ENCODE data around the gene AUTS2. TPM values are rescaled to one million over a fixed set of nuclear protein-coding genes. Genes with fewer than 3 reads are reported as not detected.

Gene AUTS2
- polyA plus RNA-seq, 1 donor (not counting 4 experiments of a cell fraction or from before 2014, with no cell fraction given): 4.7 TPM

- no peak for FAIRE-seq
- Histone ChIP-seq H3K9me1 (ENCODE audit: control insufficient read depth, extremely low read depth, insufficient read depth, low read length) (no peaks in the 10 kb centered on the region), H3K27ac (ENCODE audit: control insufficient read depth, insufficient read depth, low read length) (no peak overlapping the region), H3K4me1 (ENCODE audit: control insufficient read depth, extremely low read depth, insufficient read depth, low read length) (no peaks in the 10 kb centered on the region), H3K36me3 (ENCODE audit: control insufficient read depth in 2 of 2, extremely low read depth in 1 of 2, insufficient read depth in 2 of 2, low read length in 2 of 2) (no peaks in the 10 kb centered on the region), H3K4me2 (ENCODE audit: control insufficient read depth, extremely low read depth, insufficient read depth, low read depth, low read length) (no peak overlapping the region), H3K9ac (ENCODE audit: control insufficient read depth, extremely low read depth, insufficient read depth, low read length) (no peak overlapping the region), H3K9me3 (ENCODE audit: control insufficient read depth, low read depth, low read length) (no peaks in the 10 kb centered on the region), H3K27me3 (ENCODE audit: control insufficient read depth, extremely low read depth, insufficient read depth, low read length) (no peaks in the 10 kb centered on the region), H4K20me1 (ENCODE audit: control insufficient read depth, extremely low read depth, insufficient read depth, low read length) (no peaks in the 10 kb centered on the region), H2AFZ (ENCODE audit: control insufficient read depth, low read length) (no peak overlapping the region), H3K79me2 (ENCODE audit: control insufficient read depth, insufficient read depth, low read length) (no peaks in the 10 kb centered on the region), H3K4me3 (ENCODE audit: control insufficient read depth in 2 of 3, extremely low read depth in 1 of 3, insufficient read depth in 2 of 3, low read depth in 1 of 3, low read length in 3 of 3) (no peak overlapping the region)
- no peak for DNase-seq (ENCODE audit: low read depth, low spot score)
- TF ChIP-seq CTCF (optimal IDR thresholded peaks at IDR 0.05 in 1 of 3, IDR thresholded peaks at IDR 0.05 in 1 of 3, conservative IDR thresholded peaks at IDR 0.05 in 1 of 3; ENCODE audit: extremely low read depth in 1 of 3, insufficient read depth in 2 of 3, low read length in 3 of 3): no peak
- no peak for TF ChIP-seq EZH2 (IDR thresholded peaks at IDR 0.05; ENCODE audit: low read length)
- dilution Hi-C loops (cut with MboI; ENCODE audit: extremely low pct_ligation_motif_present, low sequenced_read_pairs): no loop called here
Observed at GRCh38 chr7:69640216-69640615, 41.9 kb downstream of the AUTS2 start.

DNA sequence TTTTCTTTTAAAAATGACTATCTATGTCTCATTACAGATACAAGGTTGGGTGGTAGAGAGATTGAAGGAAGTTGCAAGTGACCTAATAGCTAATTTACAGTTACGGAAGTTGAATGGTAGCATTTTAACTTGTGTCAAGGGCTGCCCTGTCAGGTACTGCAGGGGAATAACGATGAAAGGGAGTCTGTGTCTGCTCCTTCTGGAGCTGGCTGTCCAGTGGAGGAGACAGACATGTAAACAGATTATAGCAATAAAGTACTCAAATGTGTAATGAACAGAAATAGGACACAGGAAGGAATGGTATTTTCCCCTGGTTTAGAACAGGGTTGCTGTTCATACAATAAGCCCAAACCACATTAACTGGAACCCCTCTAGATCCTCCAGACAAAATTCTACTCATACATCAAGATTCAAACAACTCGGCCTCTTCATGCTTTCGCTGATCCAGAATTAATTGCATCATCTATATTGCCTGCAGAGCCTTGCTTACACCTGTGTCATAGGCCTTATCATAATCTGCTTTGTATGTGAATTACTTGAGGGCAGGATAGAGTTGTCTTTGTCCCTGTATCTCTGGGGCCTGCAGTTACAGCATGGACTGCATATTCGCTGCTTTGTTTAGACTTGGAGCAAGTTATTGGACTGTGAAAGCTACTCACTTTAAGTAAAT, 42.8 kb downstream of the AUTS2 start:
- Histone ChIP-seq H3K27me3 (ENCODE audit: control insufficient read depth, extremely low read depth, insufficient read depth, low read length) (no peaks in the 10 kb centered on the region), H3K4me2 (ENCODE audit: control insufficient read depth, extremely low read depth, insufficient read depth, low read depth, low read length) (no peak overlapping the region), H3K9me3 (ENCODE audit: control insufficient read depth, low read depth, low read length) (no peaks in the 10 kb centered on the region), H3K27ac (ENCODE audit: control insufficient read depth, insufficient read depth, low read length) (no peak overlapping the region), H3K9me1 (ENCODE audit: control insufficient read depth, extremely low read depth, insufficient read depth, low read length) (no peaks in the 10 kb centered on the region), H3K36me3 (ENCODE audit: control insufficient read depth in 2 of 2, extremely low read depth in 1 of 2, insufficient read depth in 2 of 2, low read length in 2 of 2) (no peaks in the 10 kb centered on the region), H4K20me1 (ENCODE audit: control insufficient read depth, extremely low read depth, insufficient read depth, low read length) (no peaks in the 10 kb centered on the region), H3K4me1 (ENCODE audit: control insufficient read depth, extremely low read depth, insufficient read depth, low read length) (no peaks in the 10 kb centered on the region), H3K9ac (ENCODE audit: control insufficient read depth, extremely low read depth, insufficient read depth, low read length) (no peak overlapping the region), H2AFZ (ENCODE audit: control insufficient read depth, low read length) (no peak overlapping the region), H3K4me3 (ENCODE audit: control insufficient read depth in 2 of 3, extremely low read depth in 1 of 3, insufficient read depth in 2 of 3, low read depth in 1 of 3, low read length in 3 of 3) (no peak overlapping the region), H3K79me2 (ENCODE audit: control insufficient read depth, insufficient read depth, low read length) (no peaks in the 10 kb centered on the region)
- dilution Hi-C loops (cut with MboI; ENCODE audit: extremely low pct_ligation_motif_present, low sequenced_read_pairs): no loop called here
- DNase-seq (ENCODE audit: low read depth, low spot score): no peak
- no peak for FAIRE-seq
- no peak for TF ChIP-seq CTCF (optimal IDR thresholded peaks at IDR 0.05 in 1 of 3, IDR thresholded peaks at IDR 0.05 in 1 of 3, conservative IDR thresholded peaks at IDR 0.05 in 1 of 3; ENCODE audit: extremely low read depth in 1 of 3, insufficient read depth in 2 of 3, low read length in 3 of 3)
- TF ChIP-seq EZH2 (IDR thresholded peaks at IDR 0.05; ENCODE audit: low read length): no peak
